ENCODE data around the gene DNAJB4. TPM values are rescaled to one million over a fixed set of nuclear protein-coding genes. Genes with fewer than 3 reads are reported as not detected.

The DNAJB4 gene
- total and polyA plus RNA-seq, 2 donors (not counting 1 experiment from before 2014, with no cell fraction given), result 3.6 to 17.0 TPM

- peak overlapping the region; percentile 81 for H3K9ac ChIP-seq (ENCODE audit: low read length)
- no peaks in the 10 kb centered on the region for H3K27me3 Mint-ChIP-seq
- no peaks in the 10 kb centered on the region for H3K9me3 ChIP-seq (ENCODE audit: control extremely low read depth in 1 of 3, control insufficient read depth in 2 of 3, insufficient read depth in 1 of 3, low read length in 2 of 3)
- H3K4me1 Mint-ChIP-seq, result peaks cover 40% of the 10 kb centered on the region
- H2AFZ ChIP-seq (ENCODE audit: insufficient read depth, low read depth, low read length, poor library complexity, severe bottlenecking), result no peak overlapping the region
- H4K20me1 ChIP-seq (ENCODE audit: control insufficient read depth, insufficient read depth, low read length, poor library complexity, severe bottlenecking), result no peaks in the 10 kb centered on the region
- peak overlapping the region in 1 of 5 experiments; percentile 90 for H3K4me3 ChIP-seq (ENCODE audit: control extremely low read depth in 1 of 5, extremely low read depth in 1 of 5, insufficient read depth in 1 of 5, low read depth in 2 of 5, low read length in 4 of 5)
- DNase-seq (no peak), ATAC-seq (ENCODE audit: low read depth) (no peak)
- H3K27me3 ChIP-seq (replicated peaks in 1 of 4; ENCODE audit: control extremely low read depth in 1 of 4, control insufficient read depth in 3 of 4, insufficient read depth in 4 of 4, low read length in 3 of 4), result no peaks in the 10 kb centered on the region
- 60% methylated on average over 1 of the region's 3 CpGs for WGBS (ENCODE audit: insufficient coverage)
- TF ChIP-seq EZH2 (IDR thresholded peaks at IDR 0.05; ENCODE audit: borderline replicate concordance, insufficient read depth, low read depth, low read length, poor library complexity, severe bottlenecking), result no peak
- TF ChIP-seq, protein P1, sequence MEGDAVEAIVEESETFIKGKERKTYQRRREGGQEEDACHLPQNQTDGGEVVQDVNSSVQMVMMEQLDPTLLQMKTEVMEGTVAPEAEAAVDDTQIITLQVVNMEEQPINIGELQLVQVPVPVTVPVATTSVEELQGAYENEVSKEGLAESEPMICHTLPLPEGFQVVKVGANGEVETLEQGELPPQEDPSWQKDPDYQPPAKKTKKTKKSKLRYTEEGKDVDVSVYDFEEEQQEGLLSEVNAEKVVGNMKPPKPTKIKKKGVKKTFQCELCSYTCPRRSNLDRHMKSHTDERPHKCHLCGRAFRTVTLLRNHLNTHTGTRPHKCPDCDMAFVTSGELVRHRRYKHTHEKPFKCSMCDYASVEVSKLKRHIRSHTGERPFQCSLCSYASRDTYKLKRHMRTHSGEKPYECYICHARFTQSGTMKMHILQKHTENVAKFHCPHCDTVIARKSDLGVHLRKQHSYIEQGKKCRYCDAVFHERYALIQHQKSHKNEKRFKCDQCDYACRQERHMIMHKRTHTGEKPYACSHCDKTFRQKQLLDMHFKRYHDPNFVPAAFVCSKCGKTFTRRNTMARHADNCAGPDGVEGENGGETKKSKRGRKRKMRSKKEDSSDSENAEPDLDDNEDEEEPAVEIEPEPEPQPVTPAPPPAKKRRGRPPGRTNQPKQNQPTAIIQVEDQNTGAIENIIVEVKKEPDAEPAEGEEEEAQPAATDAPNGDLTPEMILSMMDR (IDR thresholded peaks at IDR 0.05), result no peak
- intact Hi-C loops (cut with micrococcal nuclease), result no loop called here
- no peaks in the 10 kb centered on the region for H3K36me3 ChIP-seq (replicated peaks in 1 of 2; ENCODE audit: control extremely low read depth in 1 of 2, control insufficient read depth in 1 of 2, extremely low read depth in 1 of 2, insufficient read depth in 2 of 2, low read length in 1 of 2)
- H3K4me2 ChIP-seq (replicated peaks; ENCODE audit: low read depth, low read length, poor library complexity, severe bottlenecking), result peak overlapping the region; percentile 71
- CTCF ChIA-PET, result no interaction called here
- H3K9me3 Mint-ChIP-seq (ENCODE audit: insufficient read depth), result no peaks in the 10 kb centered on the region
- H3K4me3 Mint-ChIP-seq, result peak overlapping the region; percentile 34
- peak overlapping the region; percentile 54 for H3K27ac Mint-ChIP-seq
- H3K4me1 ChIP-seq (ENCODE audit: control insufficient read depth in 2 of 2, insufficient read depth in 2 of 2, low read length in 2 of 2), result peaks cover 0 to 20% of the 10 kb centered on the region in 2 donors
- POLR2A ChIA-PET, result interaction anchor here (2.8 kb wide), 1 partner anchor 25 kb away, joined by 19 read pairs; the partner anchor contains the start of gene FUBP1
- H3K27ac ChIP-seq (ENCODE audit: low read length in 2 of 2), result peak overlapping the region in 1 of 2 donors; percentile 98
- H3K79me2 ChIP-seq (ENCODE audit: control insufficient read depth, insufficient read depth, low read length), result peaks cover 14% of the 10 kb centered on the region
Observed at GRCh38 chr1:78003070-78003746, 1.5 kb upstream of the DNAJB4 start.

Measured in B cell (primary cell).